ENCODE results near the gene GNE. TPM values are rescaled to one million over a fixed set of nuclear protein-coding genes. Genes with fewer than 3 reads are reported as not detected.
"Not testable (repeated sequence)": the region's sequence is repeated elsewhere in the genome, so short reads cannot be mapped to it uniquely, and the experiment has no call there.

The GNE gene
- total and polyA plus RNA-seq, 8 donors, result 4.4 to 12.7 (median 7.0) TPM

DNA sequence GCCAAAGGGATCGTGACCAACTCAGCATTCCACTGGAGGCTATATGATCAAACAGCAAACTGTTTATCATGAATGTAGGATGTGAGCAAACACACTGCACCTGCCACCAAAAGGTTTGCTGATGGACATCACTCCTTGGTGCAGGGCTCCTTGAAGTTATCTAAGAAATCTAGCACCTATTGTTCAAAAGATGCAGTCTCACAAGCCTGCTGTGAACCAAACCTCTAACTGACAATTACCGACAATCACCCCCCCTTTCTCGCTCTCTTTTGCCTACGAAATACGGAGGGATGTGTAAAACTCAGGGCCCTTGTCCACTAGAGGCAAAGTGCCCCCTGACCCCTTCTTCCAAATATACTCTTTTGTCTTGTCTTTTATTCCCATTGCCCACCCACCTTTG is 70.0 kb downstream of the GNE start:
- intact Hi-C loops (cut with DNase I), result no loop called here
- Histone ChIP-seq H3K9me3 (no peaks in the 10 kb centered on the region), H3K36me3 (no peaks in the 10 kb centered on the region), H3K27me3 (no peaks in the 10 kb centered on the region), H3K4me3 (no peak overlapping the region), H3K27ac (no peak overlapping the region), H3K4me1 (peaks cover 10 to 17% (median 14%) of the 10 kb centered on the region in 3 donors)
- ATAC-seq (no peak), FAIRE-seq (no peak), DNase-seq (no peak)
- TF ChIP-seq, protein P1, sequence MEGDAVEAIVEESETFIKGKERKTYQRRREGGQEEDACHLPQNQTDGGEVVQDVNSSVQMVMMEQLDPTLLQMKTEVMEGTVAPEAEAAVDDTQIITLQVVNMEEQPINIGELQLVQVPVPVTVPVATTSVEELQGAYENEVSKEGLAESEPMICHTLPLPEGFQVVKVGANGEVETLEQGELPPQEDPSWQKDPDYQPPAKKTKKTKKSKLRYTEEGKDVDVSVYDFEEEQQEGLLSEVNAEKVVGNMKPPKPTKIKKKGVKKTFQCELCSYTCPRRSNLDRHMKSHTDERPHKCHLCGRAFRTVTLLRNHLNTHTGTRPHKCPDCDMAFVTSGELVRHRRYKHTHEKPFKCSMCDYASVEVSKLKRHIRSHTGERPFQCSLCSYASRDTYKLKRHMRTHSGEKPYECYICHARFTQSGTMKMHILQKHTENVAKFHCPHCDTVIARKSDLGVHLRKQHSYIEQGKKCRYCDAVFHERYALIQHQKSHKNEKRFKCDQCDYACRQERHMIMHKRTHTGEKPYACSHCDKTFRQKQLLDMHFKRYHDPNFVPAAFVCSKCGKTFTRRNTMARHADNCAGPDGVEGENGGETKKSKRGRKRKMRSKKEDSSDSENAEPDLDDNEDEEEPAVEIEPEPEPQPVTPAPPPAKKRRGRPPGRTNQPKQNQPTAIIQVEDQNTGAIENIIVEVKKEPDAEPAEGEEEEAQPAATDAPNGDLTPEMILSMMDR (IDR thresholded peaks at IDR 0.05), result no peak
- WGBS, 2 donors, result 65 to 73% methylated on average over 5 of the region's 5 CpGs

DNA sequence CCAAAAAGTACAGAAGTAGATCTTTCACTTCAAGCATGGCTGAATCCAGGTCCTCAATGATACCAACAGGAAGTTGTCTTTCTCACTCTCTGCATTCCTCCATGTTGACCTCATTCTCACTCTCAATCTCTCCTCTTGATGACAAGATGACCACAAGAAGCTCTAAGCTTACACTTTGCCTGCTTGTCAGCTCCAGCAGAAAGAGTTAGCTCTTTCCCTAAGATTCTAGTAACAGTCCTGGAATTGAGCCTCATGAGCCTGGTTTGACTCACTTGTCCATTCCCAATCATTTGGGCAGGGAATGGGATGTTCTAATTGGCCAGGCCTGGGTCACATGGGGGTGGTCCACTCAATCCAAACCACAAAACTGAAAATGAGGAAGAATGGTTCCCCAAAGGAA is 70.8 kb downstream of the GNE start:
- no peak for ATAC-seq
- H3K27ac ChIP-seq, result no peak overlapping the region
- intact Hi-C loops (cut with DNase I), result no loop called here
- TF ChIP-seq, protein P1 (IDR thresholded peaks at IDR 0.05), result no peak
- H3K4me1 ChIP-seq, result peaks cover 2 to 9% (median 6%) of the 10 kb centered on the region in 3 donors
- FAIRE-seq, result no peak
- no peaks in the 10 kb centered on the region for H3K27me3 ChIP-seq
- H3K36me3 ChIP-seq, result no peaks in the 10 kb centered on the region
- no peak overlapping the region for H3K4me3 ChIP-seq
- DNase-seq, result no peak
- no peaks in the 10 kb centered on the region for H3K9me3 ChIP-seq

DNA sequence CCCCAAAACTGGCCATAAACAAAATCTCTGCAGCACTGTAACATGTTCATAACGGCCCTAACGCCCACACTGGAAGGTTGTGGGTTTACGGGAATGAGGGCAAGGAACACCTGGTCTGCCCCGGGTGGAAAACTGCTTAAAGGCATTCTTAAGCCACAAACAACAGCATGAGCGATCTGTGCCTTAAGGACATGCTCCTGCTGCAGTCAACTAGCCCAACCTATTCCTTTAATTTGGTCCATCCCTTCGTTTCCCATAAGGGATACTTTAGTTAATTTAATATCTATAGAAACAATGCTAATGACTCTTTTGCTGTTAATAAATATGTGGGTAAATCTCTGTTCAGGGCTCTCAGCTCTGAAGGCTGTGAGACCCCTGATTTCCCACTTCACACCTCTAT is 78.0 kb downstream of the GNE start:
- H3K4me1 ChIP-seq; intact Hi-C loops (cut with DNase I); H3K27ac ChIP-seq; H3K27me3 ChIP-seq; H3K4me3 ChIP-seq; ATAC-seq; DNase-seq; FAIRE-seq; H3K9me3 ChIP-seq; H3K36me3 ChIP-seq: not testable (repeated sequence)
- 78 to 83% methylated on average over 6 of the region's 6 CpGs for WGBS, 2 donors

DNA sequence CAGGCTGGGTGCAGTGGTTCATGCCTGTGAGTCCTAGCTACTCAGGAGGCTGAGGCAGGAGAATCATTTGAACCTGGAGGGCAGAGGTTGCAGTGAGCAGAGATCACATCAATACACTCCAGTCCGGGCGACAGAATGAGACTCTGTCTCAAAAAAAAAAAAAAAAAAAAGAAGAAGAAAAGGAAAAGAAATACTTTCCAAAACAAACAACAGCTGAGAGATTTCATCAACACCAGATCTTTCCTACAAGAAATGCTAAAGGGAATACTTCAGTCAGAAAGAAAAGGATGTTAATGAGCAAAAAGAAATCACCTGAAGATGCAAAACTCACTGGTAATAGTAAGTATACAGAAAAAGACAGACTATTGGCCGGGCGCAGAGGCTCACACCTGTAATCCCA is 80.7 kb downstream of the GNE start:
- no peaks in the 10 kb centered on the region for H3K9me3 ChIP-seq
- DNase-seq (no peak), ATAC-seq (no peak), FAIRE-seq (no peak)
- 87 to 92% methylated on average over 4 of the region's 4 CpGs for WGBS, 2 donors
- H3K27ac ChIP-seq, result no peak overlapping the region
- TF ChIP-seq, protein P1 (IDR thresholded peaks at IDR 0.05), result no peak
- intact Hi-C loops (cut with DNase I), result no loop called here
- no peak overlapping the region for H3K4me3 ChIP-seq
- H3K36me3 ChIP-seq, result no peaks in the 10 kb centered on the region
- H3K27me3 ChIP-seq, result peaks cover 0 to 3% (median 0%) of the 10 kb centered on the region in 4 donors
- no peaks in the 10 kb centered on the region for H3K4me1 ChIP-seq

DNA sequence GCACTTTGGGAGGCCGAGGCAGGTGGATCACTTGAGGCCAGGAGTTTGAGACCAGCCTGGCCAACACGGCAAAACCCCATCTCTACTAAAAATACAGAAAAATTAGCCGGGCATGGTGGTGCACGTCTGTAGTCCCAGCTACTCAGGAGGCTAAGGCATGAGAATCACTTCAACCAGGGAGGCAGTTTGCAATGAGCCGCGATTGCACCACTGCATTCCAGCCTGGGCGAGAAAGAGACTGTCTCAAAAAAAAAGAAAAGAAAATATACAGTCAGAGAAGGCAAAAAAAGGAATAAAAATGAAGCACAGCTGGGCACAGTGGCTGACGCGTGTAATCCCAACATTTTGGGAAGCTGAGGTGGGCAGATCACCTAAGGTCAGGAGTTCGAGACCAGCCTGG is 81.8 kb downstream of the GNE start:
- H3K27ac ChIP-seq; ATAC-seq; FAIRE-seq; H3K36me3 ChIP-seq; H3K27me3 ChIP-seq; H3K9me3 ChIP-seq; intact Hi-C loops (cut with DNase I); H3K4me1 ChIP-seq; DNase-seq; H3K4me3 ChIP-seq: not testable (repeated sequence)
- 82 to 93% methylated on average over 10 of the region's 10 CpGs for WGBS, 2 donors

DNA sequence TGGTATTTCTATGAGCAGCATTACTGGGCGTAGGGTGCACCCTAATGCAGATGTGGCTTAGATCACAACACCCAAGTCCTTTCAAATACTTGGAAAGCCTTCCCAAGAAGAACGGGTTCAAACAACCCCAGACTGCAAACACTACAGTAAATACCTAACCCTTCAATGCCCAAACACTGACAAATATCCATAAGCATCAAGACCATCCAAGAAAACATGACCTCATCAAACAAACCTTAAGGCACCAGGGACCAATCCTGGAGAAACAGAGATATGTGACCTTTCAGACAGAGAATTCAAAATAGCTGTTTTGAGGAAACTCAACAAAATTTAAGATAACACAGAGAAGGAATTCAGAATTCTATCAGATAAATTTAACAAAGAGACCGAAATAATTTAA is 83.0 kb downstream of the GNE start:
- DNase-seq; FAIRE-seq; H3K9me3 ChIP-seq; H3K27me3 ChIP-seq; H3K4me3 ChIP-seq; ATAC-seq; H3K4me1 ChIP-seq; H3K36me3 ChIP-seq; intact Hi-C loops (cut with DNase I); H3K27ac ChIP-seq: not testable (repeated sequence)
- WGBS, 2 donors, result 81 to 84% methylated on average over 3 of the region's 3 CpGs

DNA sequence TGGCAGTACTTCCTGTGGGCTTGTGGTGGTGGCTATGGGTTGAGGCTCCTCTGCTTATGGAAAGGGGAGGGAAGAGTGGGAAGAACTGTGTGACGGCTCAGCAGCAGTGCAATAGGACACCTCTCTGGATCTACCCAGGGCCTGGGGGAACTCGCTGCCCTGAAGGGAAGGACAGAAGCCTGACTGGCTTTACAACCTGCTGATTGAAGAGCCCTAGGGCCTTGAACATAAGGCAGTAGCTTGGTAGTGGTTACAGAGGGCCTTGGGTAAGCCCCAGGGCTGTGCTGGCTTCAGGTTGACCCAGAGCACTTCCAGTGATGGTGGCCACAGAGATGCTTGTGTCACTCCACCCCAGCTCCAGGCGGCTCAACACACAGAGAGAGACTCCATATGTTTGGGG is 83.5 kb downstream of the GNE start:
- TF ChIP-seq, protein P1 (IDR thresholded peaks at IDR 0.05), result no peak
- Histone ChIP-seq H3K4me1 (no peaks in the 10 kb centered on the region), H3K27ac (no peak overlapping the region), H3K36me3 (no peaks in the 10 kb centered on the region), H3K27me3 (peaks cover 0 to 3% (median 0%) of the 10 kb centered on the region in 4 donors), H3K4me3 (no peak overlapping the region), H3K9me3 (no peaks in the 10 kb centered on the region)
- intact Hi-C loops (cut with DNase I), result no loop called here
- FAIRE-seq (no peak), DNase-seq (no peak), ATAC-seq (no peak)
- 83 to 85% methylated on average over 3 of the region's 3 CpGs for WGBS, 2 donors

Data from pancreas (tissue), 10 donors.